ENCODE measurements around the gene PRAMEF17.
A peak's percentile ranks its signal among the peaks of the same experiment; 100 is the strongest.
"Not testable (repeated sequence)": the region's sequence is repeated elsewhere in the genome, so short reads cannot be mapped to it uniquely, and the experiment has no call there.

PRAMEF17 gene

DNA sequence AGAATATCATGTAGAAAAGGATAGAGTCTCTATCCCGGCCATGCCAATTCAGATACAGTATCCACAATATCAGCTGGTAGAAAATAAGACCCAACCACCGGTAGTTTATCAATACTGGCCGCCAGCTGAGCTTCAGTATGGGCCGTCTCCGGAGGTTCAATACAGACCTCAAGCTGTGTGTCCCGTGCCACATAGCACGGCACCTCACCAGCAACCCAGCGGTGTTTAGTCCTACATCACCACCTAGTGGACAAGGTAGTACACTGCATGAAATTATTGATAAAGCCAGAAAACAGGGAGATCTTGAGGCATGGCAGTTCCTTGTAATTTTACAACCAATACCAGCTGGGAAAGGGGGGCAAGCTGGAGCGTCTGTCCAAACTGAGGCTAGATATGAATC is 35.0 kb upstream of the PRAMEF17 start:
- not testable (repeated sequence) for H2BK120ac ChIP-seq (ENCODE audit: low read depth, low read length); H3K18ac ChIP-seq (ENCODE audit: low read length); H3K14ac ChIP-seq (ENCODE audit: low read length); DNase-seq (ENCODE audit: low spot score); H3K4me2 ChIP-seq (ENCODE audit: insufficient read depth, low read length, poor library complexity, severe bottlenecking); H2BK12ac ChIP-seq (ENCODE audit: low read length); H3K4me3 ChIP-seq (ENCODE audit: low read length in 2 of 2); H3K4ac ChIP-seq (ENCODE audit: low read length); H4K8ac ChIP-seq (ENCODE audit: low read depth, low read length); H3K27me3 ChIP-seq (ENCODE audit: control insufficient read depth in 3 of 3, insufficient read depth in 3 of 3, low read depth in 1 of 3, low read length in 3 of 3); H2BK5ac ChIP-seq (ENCODE audit: low read length); H3K9ac ChIP-seq (ENCODE audit: low read depth, low read length, poor library complexity); H2BK15ac ChIP-seq (ENCODE audit: low read length); H3K4me1 ChIP-seq (ENCODE audit: control insufficient read depth in 2 of 2, insufficient read depth in 1 of 2, low read depth in 1 of 2, low read length in 2 of 2); H2AK5ac ChIP-seq (ENCODE audit: low read depth, low read length); H4K91ac ChIP-seq (ENCODE audit: low read depth, low read length, poor library complexity); H3K23ac ChIP-seq (ENCODE audit: low read depth, low read length, poor library complexity); H2AFZ ChIP-seq (ENCODE audit: low read length); H3K9me3 ChIP-seq (replicated peaks in 1 of 2; ENCODE audit: control insufficient read depth in 2 of 2, insufficient read depth in 1 of 2, low read depth in 1 of 2, low read length in 2 of 2); H3K27ac ChIP-seq (replicated peaks; ENCODE audit: low read length); H3K79me1 ChIP-seq (ENCODE audit: low read depth, low read length); H3K36me3 ChIP-seq (replicated peaks in 1 of 2; ENCODE audit: control insufficient read depth in 2 of 2, insufficient read depth in 2 of 2, low read length in 2 of 2)
- no CpG with 5 or more reads among the region's 9 CpGs for WGBS, 2 donors (ENCODE audit: extremely low coverage in 2 of 2, insufficient read length in 2 of 2, insufficient replicate concordance in 1 of 2)

DNA sequence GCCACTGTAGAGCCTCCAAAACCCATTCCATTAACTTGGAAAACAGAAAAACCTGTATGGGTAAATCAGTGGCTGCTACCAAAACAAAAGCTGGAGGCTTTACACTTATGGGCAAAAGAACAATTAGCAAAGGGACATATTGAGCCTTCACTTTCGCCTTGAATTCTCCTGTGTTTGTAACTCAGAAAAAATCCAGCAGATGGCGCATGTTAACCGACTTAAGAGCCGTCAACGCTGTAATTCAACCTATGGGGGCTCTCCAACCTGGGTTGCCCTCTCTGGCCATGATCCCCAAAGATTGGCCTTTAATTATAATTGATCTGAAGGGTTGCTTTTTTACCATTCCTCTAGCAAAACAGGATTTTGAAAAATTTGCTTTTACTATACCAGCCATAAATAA is 32.7 kb upstream of the PRAMEF17 start:
- not testable (repeated sequence) for H4K8ac ChIP-seq (ENCODE audit: low read depth, low read length); H3K27ac ChIP-seq (replicated peaks; ENCODE audit: low read length); H3K4me3 ChIP-seq (ENCODE audit: low read length in 2 of 2); H3K4me1 ChIP-seq (ENCODE audit: control insufficient read depth in 2 of 2, insufficient read depth in 1 of 2, low read depth in 1 of 2, low read length in 2 of 2); H2BK12ac ChIP-seq (ENCODE audit: low read length); H3K4ac ChIP-seq (ENCODE audit: low read length); H2AK5ac ChIP-seq (ENCODE audit: low read depth, low read length); H3K14ac ChIP-seq (ENCODE audit: low read length); H3K9me3 ChIP-seq (replicated peaks in 1 of 2; ENCODE audit: control insufficient read depth in 2 of 2, insufficient read depth in 1 of 2, low read depth in 1 of 2, low read length in 2 of 2); H2BK120ac ChIP-seq (ENCODE audit: low read depth, low read length); H3K36me3 ChIP-seq (replicated peaks in 1 of 2; ENCODE audit: control insufficient read depth in 2 of 2, insufficient read depth in 2 of 2, low read length in 2 of 2); H2BK15ac ChIP-seq (ENCODE audit: low read length); H4K91ac ChIP-seq (ENCODE audit: low read depth, low read length, poor library complexity); H3K27me3 ChIP-seq (ENCODE audit: control insufficient read depth in 3 of 3, insufficient read depth in 3 of 3, low read depth in 1 of 3, low read length in 3 of 3); H2AFZ ChIP-seq (ENCODE audit: low read length); H3K23ac ChIP-seq (ENCODE audit: low read depth, low read length, poor library complexity); H2BK5ac ChIP-seq (ENCODE audit: low read length); H3K18ac ChIP-seq (ENCODE audit: low read length); H3K4me2 ChIP-seq (ENCODE audit: insufficient read depth, low read length, poor library complexity, severe bottlenecking); H3K9ac ChIP-seq (ENCODE audit: low read depth, low read length, poor library complexity); H3K79me1 ChIP-seq (ENCODE audit: low read depth, low read length)
- no CpG with 5 or more reads among the region's 5 CpGs for WGBS, 2 donors (ENCODE audit: extremely low coverage in 2 of 2, insufficient read length in 2 of 2, insufficient replicate concordance in 1 of 2)
- peak; percentile 43 for DNase-seq (ENCODE audit: low spot score)

DNA sequence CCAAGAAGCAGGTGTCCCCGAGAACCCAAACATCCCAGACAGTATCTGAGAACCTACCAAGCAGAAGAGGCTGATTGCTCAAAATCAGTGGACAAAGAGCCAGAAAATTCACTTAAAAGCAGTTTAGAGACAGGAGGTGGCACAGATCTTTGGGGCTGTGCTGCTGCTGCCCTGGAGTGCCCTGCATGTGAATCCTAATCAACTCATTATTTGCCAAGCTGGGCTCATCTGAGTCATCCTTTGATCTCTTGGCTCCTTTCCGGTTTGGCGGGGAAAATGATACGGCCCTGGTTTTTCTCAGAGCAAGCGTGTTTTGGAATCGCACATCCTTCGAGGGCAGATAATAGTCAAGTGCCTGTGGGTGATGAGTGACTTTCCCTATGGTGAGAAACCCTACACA is 27.1 kb upstream of the PRAMEF17 start:
- not testable (repeated sequence) for H4K91ac ChIP-seq (ENCODE audit: low read depth, low read length, poor library complexity); H3K9ac ChIP-seq (ENCODE audit: low read depth, low read length, poor library complexity); H2AFZ ChIP-seq (ENCODE audit: low read length); H2BK12ac ChIP-seq (ENCODE audit: low read length); H3K4ac ChIP-seq (ENCODE audit: low read length); H3K27ac ChIP-seq (replicated peaks; ENCODE audit: low read length); H4K8ac ChIP-seq (ENCODE audit: low read depth, low read length); H3K4me3 ChIP-seq (ENCODE audit: low read length in 2 of 2); H2AK5ac ChIP-seq (ENCODE audit: low read depth, low read length); H3K9me3 ChIP-seq (replicated peaks in 1 of 2; ENCODE audit: control insufficient read depth in 2 of 2, insufficient read depth in 1 of 2, low read depth in 1 of 2, low read length in 2 of 2); H3K27me3 ChIP-seq (ENCODE audit: control insufficient read depth in 3 of 3, insufficient read depth in 3 of 3, low read depth in 1 of 3, low read length in 3 of 3); H3K36me3 ChIP-seq (replicated peaks in 1 of 2; ENCODE audit: control insufficient read depth in 2 of 2, insufficient read depth in 2 of 2, low read length in 2 of 2); H3K4me1 ChIP-seq (ENCODE audit: control insufficient read depth in 2 of 2, insufficient read depth in 1 of 2, low read depth in 1 of 2, low read length in 2 of 2); H3K14ac ChIP-seq (ENCODE audit: low read length); DNase-seq (ENCODE audit: low spot score); H3K79me1 ChIP-seq (ENCODE audit: low read depth, low read length); H2BK15ac ChIP-seq (ENCODE audit: low read length); H3K4me2 ChIP-seq (ENCODE audit: insufficient read depth, low read length, poor library complexity, severe bottlenecking); H2BK120ac ChIP-seq (ENCODE audit: low read depth, low read length); H2BK5ac ChIP-seq (ENCODE audit: low read length); H3K23ac ChIP-seq (ENCODE audit: low read depth, low read length, poor library complexity); H3K18ac ChIP-seq (ENCODE audit: low read length)
- WGBS, 2 donors (ENCODE audit: extremely low coverage in 2 of 2, insufficient read length in 2 of 2, insufficient replicate concordance in 1 of 2), result no CpG with 5 or more reads among the region's 7 CpGs

DNA sequence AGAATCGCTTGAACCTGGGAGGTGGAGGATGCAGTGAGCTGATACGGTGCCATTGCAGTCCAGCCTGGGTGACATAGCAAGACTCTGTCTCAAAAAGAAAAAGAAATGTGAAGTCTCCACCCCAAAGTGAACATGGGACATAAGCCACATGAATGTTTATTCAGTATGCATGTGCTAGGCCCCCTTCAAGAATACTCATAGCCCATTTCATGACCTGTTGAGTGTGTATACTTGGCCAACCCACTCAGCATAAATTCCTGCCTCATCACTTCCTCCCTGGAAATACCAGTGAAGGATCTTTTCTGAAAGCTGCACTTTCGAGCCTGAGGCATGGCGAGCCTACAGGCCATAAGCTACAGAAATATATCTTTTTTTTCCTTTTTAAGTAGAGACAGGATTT is 24.5 kb upstream of the PRAMEF17 start:
- H3K27me3 ChIP-seq (ENCODE audit: control insufficient read depth in 3 of 3, insufficient read depth in 3 of 3, low read depth in 1 of 3, low read length in 3 of 3); H3K9me3 ChIP-seq (replicated peaks in 1 of 2; ENCODE audit: control insufficient read depth in 2 of 2, insufficient read depth in 1 of 2, low read depth in 1 of 2, low read length in 2 of 2); H2BK120ac ChIP-seq (ENCODE audit: low read depth, low read length); H2BK5ac ChIP-seq (ENCODE audit: low read length); H3K4me2 ChIP-seq (ENCODE audit: insufficient read depth, low read length, poor library complexity, severe bottlenecking); H4K8ac ChIP-seq (ENCODE audit: low read depth, low read length); H3K27ac ChIP-seq (replicated peaks; ENCODE audit: low read length); H3K4me3 ChIP-seq (ENCODE audit: low read length in 2 of 2); H3K36me3 ChIP-seq (replicated peaks in 1 of 2; ENCODE audit: control insufficient read depth in 2 of 2, insufficient read depth in 2 of 2, low read length in 2 of 2); H3K9ac ChIP-seq (ENCODE audit: low read depth, low read length, poor library complexity); H2BK12ac ChIP-seq (ENCODE audit: low read length); H2BK15ac ChIP-seq (ENCODE audit: low read length); H3K4me1 ChIP-seq (ENCODE audit: control insufficient read depth in 2 of 2, insufficient read depth in 1 of 2, low read depth in 1 of 2, low read length in 2 of 2); DNase-seq (ENCODE audit: low spot score); H4K91ac ChIP-seq (ENCODE audit: low read depth, low read length, poor library complexity); H3K4ac ChIP-seq (ENCODE audit: low read length); H2AK5ac ChIP-seq (ENCODE audit: low read depth, low read length); H3K79me1 ChIP-seq (ENCODE audit: low read depth, low read length); H2AFZ ChIP-seq (ENCODE audit: low read length); H3K23ac ChIP-seq (ENCODE audit: low read depth, low read length, poor library complexity); H3K18ac ChIP-seq (ENCODE audit: low read length); H3K14ac ChIP-seq (ENCODE audit: low read length): not testable (repeated sequence)
- no CpG with 5 or more reads among the region's 4 CpGs for WGBS, 2 donors (ENCODE audit: extremely low coverage in 2 of 2, insufficient read length in 2 of 2, insufficient replicate concordance in 1 of 2)

Measured in neuronal stem cell (in vitro differentiated cells).